Smooth muscle cell (in vitro differentiated cells): Measurements from ENCODE around the gene DTX3. TPM values are rescaled to one million over a fixed set of nuclear protein-coding genes. Genes with fewer than 3 reads are reported as not detected.

Source experiments
- DNase-seq: peaks from one replicate; lab custom pipeline; 2025; ENCODE audit not compliant: unreplicated experiment; lab: John Stamatoyannopoulos, UW
- H2AFZ ChIP-seq: fragments of 200-600 bp; sonication (generic); 2 replicates; pipeline ENCODE4 v1.6.0; 2016; ENCODE audit warnings: antibody characterized with exemption, low read depth, mild to moderate bottlenecking
- H3F3A ChIP-seq: fragments of 200-600 bp; sonication (generic); 2 replicates; pipeline ENCODE4 v1.6.0; 2017; ENCODE audit warnings: antibody characterized with exemption, low read depth
- H3K27ac ChIP-seq: fragments of 200-600 bp; sonication (generic); 2 replicates; pipeline ENCODE4 v1.5.1; 2016; ENCODE audit warnings: low read depth, mild to moderate bottlenecking
- H3K27me3 ChIP-seq: fragments of 200-600 bp; sonication (generic); 2 replicates; pipeline ENCODE4 v1.6.1; 2016; ENCODE audit warnings: low read depth, mild to moderate bottlenecking
- H3K36me3 ChIP-seq: fragments of 200-600 bp; sonication (generic); 2 replicates; pipeline ENCODE4 v1.5.1; 2016; ENCODE audit warnings: low read depth
- H3K4me1 ChIP-seq: fragments of 200-600 bp; sonication (generic); 2 replicates; pipeline ENCODE4 v1.5.1; 2016; ENCODE audit warnings: low read depth
- H3K4me2 ChIP-seq: fragments of 200-600 bp; sonication (generic); 2 replicates; pipeline ENCODE4 v1.6.0; 2016; ENCODE audit warnings: mild to moderate bottlenecking
- H3K4me3 ChIP-seq: fragments of 200-600 bp; sonication (generic); 2 replicates; pipeline ENCODE4 v1.5.1; 2016; ENCODE audit warnings: mild to moderate bottlenecking
- H3K79me2 ChIP-seq: fragments of 200-600 bp; sonication (generic); 2 replicates; pipeline ENCODE4 v1.6.0; 2016; ENCODE audit warnings: low read depth, mild to moderate bottlenecking
- H3K9ac ChIP-seq: fragments of 200-600 bp; sonication (generic); 2 replicates; pipeline ENCODE4 v1.6.0; 2016; ENCODE audit warnings: low read depth
- H3K9me3 ChIP-seq: fragments of 200-600 bp; sonication (generic); replicated peaks from 2 replicates; pipeline ENCODE4 v1.5.1; 2016; ENCODE audit warnings: low read depth
- H4K20me1 ChIP-seq: fragments of 200-600 bp; sonication (generic); 2 replicates; pipeline ENCODE4 v1.6.0; 2016; ENCODE audit warnings: low read depth
- WGBS: methylation state at CpG from one replicate; pipeline ENCODE4 v1.1.7; 2016; ENCODE audit warnings: low lambda C conversion rate; 5-methylcytosine and 5-hydroxymethylcytosine counted together
- polyA plus RNA-seq: library from polyadenylated mRNA; unstranded; fragments of >200 nt; fragmentation: Nextera tagmentation; extraction: Ambion mirVana; gene quantifications from 2 replicates; pipeline ENCODE4 v1.2.1, GENCODE V29; 2016
- total RNA-seq: library from RNA; depleted of rRNA; stranded (reverse); fragments of >200 nt; gene quantifications from 2 replicates; pipeline ENCODE4 v1.2.3, GENCODE V29; 2014
- TF ChIP-seq, protein P1 (sequence below): fragments of 200-600 bp; sonication (generic); IDR thresholded peaks from 2 replicates; pipeline ENCODE4 v1.5.1; 2017; ENCODE audit warnings: borderline replicate concordance, mild to moderate bottlenecking, antibody characterized with exemption; ENCODE audit not compliant: insufficient read depth, poor library complexity, severe bottlenecking

Gene DTX3
- total and polyA plus RNA-seq, 2 experiments from 2014 or later: 29.4 to 43.0 TPM

DNA sequence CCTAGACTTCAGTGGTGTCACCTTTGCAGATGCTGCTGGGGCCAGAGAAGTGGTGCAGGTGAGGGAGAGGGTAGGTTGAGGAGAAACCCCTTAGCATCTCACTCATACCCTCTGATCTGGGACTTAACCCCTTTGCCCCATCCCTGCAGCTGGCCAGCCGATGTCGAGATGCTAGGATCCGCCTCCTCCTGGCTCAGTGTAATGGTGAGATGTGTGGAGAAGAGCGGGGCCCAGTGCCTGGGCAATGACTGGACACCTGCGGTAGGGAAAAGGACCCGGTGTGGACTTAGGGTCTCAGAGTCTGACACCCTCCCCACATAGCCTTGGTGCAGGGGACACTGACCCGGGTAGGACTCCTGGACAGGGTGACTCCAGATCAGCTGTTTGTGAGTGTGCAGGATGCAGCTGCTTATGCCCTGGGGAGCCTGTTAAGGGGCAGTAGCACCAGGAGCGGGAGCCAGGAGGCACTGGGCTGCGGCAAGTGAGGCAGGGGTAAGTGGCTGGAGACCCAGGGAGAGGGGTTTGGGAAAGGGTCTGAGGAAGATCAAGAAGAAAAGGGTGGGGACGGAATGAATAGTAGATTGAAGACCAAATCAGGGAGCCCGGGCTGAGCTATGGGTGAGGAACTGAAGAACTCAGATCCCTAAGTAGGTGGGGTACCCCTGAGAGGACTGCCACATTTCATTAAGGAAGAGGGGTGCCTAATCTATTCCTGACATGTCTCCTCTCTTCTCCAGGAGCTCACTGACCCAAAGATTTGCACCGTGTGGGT lies 20.8 kb downstream of the DTX3 start:
- Histone ChIP-seq H2AFZ (no peak overlapping the region), H3K4me2 (no peak overlapping the region), H3K27me3 (peaks cover 98% of the 10 kb centered on the region), H3K79me2 (no peaks in the 10 kb centered on the region), H4K20me1 (no peaks in the 10 kb centered on the region), H3F3A (no peaks in the 10 kb centered on the region), H3K4me3 (no peak overlapping the region), H3K27ac (no peak overlapping the region), H3K9ac (no peak overlapping the region), H3K4me1 (peaks cover 16% of the 10 kb centered on the region), H3K9me3 (no peaks in the 10 kb centered on the region), H3K36me3 (no peaks in the 10 kb centered on the region)
- TF ChIP-seq, protein P1, sequence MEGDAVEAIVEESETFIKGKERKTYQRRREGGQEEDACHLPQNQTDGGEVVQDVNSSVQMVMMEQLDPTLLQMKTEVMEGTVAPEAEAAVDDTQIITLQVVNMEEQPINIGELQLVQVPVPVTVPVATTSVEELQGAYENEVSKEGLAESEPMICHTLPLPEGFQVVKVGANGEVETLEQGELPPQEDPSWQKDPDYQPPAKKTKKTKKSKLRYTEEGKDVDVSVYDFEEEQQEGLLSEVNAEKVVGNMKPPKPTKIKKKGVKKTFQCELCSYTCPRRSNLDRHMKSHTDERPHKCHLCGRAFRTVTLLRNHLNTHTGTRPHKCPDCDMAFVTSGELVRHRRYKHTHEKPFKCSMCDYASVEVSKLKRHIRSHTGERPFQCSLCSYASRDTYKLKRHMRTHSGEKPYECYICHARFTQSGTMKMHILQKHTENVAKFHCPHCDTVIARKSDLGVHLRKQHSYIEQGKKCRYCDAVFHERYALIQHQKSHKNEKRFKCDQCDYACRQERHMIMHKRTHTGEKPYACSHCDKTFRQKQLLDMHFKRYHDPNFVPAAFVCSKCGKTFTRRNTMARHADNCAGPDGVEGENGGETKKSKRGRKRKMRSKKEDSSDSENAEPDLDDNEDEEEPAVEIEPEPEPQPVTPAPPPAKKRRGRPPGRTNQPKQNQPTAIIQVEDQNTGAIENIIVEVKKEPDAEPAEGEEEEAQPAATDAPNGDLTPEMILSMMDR: no peak
- DNase-seq: no peak
- WGBS: 91% methylated on average over 12 of the region's 12 CpGs

DNA sequence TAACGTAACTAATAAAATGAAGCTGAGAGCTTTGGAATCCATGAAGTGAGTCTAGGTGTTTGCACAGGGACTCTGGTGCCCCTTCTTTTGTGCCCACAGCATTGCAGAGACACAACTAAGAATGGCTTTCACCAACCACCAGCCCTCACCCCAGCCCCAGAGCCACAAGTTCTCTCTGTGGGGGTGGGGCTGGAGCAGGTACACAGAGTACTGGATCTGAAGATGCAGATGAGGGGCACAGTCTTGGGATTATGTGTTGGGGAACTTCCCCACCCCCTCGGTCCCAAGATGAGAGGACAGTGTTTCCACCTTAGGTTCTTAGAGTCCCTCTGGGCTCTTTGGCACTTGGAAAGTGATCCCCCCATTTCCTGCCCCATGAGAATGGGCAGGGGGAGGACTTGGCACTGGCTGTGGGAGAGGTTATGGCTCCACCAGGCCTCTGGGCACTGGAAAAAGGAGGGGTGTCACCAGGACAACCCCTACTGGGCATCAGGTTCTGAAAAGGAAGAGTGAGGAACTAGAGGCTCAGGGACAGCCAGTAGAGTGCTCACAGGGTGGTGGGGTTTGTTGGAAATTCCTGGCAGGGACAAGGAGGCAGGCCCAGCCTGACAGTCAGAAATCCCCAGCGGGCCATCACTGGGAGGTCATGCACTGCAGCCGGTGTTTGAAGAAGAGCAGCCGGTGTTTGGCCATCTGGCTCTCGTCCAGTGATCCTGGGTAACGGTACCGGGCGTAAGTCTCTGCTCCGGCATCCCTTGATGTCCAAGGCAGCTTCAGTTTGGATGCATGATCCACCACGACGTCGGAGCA lies 21.7 kb downstream of the DTX3 start:
- Histone ChIP-seq H3K4me3 (no peak overlapping the region), H3K79me2 (no peaks in the 10 kb centered on the region), H2AFZ (no peak overlapping the region), H3F3A (no peaks in the 10 kb centered on the region), H3K27me3 (peaks cover 98% of the 10 kb centered on the region), H3K4me1 (peaks cover 10% of the 10 kb centered on the region), H3K36me3 (no peaks in the 10 kb centered on the region), H3K4me2 (no peak overlapping the region), H3K9me3 (no peaks in the 10 kb centered on the region), H4K20me1 (no peaks in the 10 kb centered on the region), H3K27ac (no peak overlapping the region), H3K9ac (no peak overlapping the region)
- TF ChIP-seq, protein P1: no peak
- no peak for DNase-seq
- WGBS: 70% methylated on average over 12 of the region's 13 CpGs

DNA sequence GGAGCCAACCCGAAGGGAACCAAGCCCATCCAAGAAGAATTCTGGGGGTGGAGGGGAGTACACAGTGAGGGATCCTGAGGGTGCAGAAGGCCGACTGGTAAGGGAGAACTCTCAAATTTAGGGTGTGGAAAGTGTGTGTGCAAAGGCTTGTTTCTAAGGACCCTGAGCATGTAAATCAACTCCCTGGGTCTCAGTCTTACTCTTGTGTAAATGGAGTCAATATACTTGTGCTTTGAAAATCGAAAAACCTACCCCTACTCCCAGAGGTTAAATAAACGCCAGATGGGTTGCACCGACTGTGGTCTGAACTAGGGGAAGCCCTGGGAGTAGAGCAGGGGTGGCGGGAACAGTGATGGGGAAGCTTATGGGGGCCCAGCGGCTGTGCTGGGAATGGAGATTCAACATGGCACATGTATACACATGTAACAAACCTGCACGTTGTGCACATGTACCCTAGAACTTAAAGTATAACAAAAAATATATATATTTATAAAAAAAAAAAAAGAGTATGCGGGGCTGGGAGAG lies 22.4 kb downstream of the DTX3 start:
- no peak overlapping the region for H3K4me2 ChIP-seq
- H3K36me3 ChIP-seq: no peaks in the 10 kb centered on the region
- peaks cover 12% of the 10 kb centered on the region for H3K4me1 ChIP-seq
- H3K9ac ChIP-seq: no peak overlapping the region
- no peak overlapping the region for H2AFZ ChIP-seq
- no peak overlapping the region for H3K27ac ChIP-seq
- TF ChIP-seq, protein P1: no peak
- 53% methylated on average over 9 of the region's 9 CpGs for WGBS
- no peaks in the 10 kb centered on the region for H3K9me3 ChIP-seq
- no peaks in the 10 kb centered on the region for H4K20me1 ChIP-seq
- DNase-seq: no peak
- no peak overlapping the region for H3K4me3 ChIP-seq
- H3K79me2 ChIP-seq: no peaks in the 10 kb centered on the region
- no peaks in the 10 kb centered on the region for H3F3A ChIP-seq
- H3K27me3 ChIP-seq: peaks cover 98% of the 10 kb centered on the region
